ENCODE data around the gene AGBL4. TPM values are rescaled to one million over a fixed set of nuclear protein-coding genes. Genes with fewer than 3 reads are reported as not detected.

AGBL4 gene
- total RNA-seq, 4 donors from 2014 or later = 0.13 TPM; not detected in 3

DNA sequence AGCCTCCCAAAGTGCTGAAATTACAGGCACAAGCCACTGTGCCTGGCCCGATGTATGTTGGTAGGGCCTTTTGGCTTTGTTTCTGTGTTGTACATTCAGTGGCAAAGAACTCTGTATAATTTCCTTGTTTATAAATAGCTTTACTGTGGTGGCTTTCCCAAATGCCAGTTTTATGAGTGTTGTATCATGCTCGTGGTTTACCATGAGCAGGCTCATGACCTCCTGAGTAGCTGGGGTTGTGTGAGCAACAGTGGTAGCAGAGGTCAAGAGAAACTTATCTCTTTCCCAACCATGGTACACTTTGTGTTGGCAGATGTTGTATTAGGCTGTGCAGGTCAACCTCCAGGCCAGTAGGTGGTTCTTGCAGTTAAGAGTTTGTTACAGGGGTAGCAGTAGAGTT is 826.7 kb downstream of the AGBL4 start:
- no peaks in the 10 kb centered on the region for H3K4me1 ChIP-seq
- no peak overlapping the region for H3K27ac ChIP-seq (replicated peaks in 1 of 4)
- peaks cover 0 to 12% (median 8%) of the 10 kb centered on the region in 4 donors for H3K9me3 ChIP-seq
- WGBS = 87% methylated on average over 2 of the region's 2 CpGs
- H3K4me3 ChIP-seq = no peak overlapping the region
- H3K27me3 ChIP-seq = no peaks in the 10 kb centered on the region
- TF ChIP-seq POLR2A (IDR thresholded peaks at IDR 0.05; ENCODE audit: low read depth) (no peak), POLR2AphosphoS5 (IDR thresholded peaks at IDR 0.05) (no peak), EP300 (IDR thresholded peaks at IDR 0.05) (no peak)
- TF ChIP-seq, protein P1, sequence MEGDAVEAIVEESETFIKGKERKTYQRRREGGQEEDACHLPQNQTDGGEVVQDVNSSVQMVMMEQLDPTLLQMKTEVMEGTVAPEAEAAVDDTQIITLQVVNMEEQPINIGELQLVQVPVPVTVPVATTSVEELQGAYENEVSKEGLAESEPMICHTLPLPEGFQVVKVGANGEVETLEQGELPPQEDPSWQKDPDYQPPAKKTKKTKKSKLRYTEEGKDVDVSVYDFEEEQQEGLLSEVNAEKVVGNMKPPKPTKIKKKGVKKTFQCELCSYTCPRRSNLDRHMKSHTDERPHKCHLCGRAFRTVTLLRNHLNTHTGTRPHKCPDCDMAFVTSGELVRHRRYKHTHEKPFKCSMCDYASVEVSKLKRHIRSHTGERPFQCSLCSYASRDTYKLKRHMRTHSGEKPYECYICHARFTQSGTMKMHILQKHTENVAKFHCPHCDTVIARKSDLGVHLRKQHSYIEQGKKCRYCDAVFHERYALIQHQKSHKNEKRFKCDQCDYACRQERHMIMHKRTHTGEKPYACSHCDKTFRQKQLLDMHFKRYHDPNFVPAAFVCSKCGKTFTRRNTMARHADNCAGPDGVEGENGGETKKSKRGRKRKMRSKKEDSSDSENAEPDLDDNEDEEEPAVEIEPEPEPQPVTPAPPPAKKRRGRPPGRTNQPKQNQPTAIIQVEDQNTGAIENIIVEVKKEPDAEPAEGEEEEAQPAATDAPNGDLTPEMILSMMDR (IDR thresholded peaks at IDR 0.05) = no peak
- no peaks in the 10 kb centered on the region for H3K36me3 ChIP-seq
- no peak for DNase-seq (ENCODE audit: extremely low spot score)
- intact Hi-C loops (cut with DNase I) = no loop called here

DNA sequence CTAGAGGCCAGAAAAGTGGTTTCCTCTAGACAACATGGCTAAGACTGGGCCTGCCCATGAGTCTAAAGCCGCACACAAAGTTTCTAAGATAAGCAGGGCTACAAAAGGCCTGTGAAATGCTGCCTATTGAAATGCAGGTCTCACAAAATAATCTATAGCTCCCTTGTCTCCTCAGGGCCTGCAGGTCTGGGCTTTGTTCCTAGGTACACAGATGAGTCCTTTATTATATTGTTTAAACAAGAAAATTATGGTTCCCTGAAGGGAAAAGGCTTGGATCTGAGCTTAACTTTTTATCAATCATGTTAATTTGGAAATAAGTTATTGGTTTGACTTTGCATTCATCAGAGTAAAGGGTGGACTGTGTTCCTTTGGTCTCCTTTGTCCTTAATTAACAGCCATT is 833.6 kb downstream of the AGBL4 start:
- Histone ChIP-seq H3K27ac (replicated peaks in 1 of 4) (no peak overlapping the region), H3K9me3 (peaks cover 0 to 10% (median 3%) of the 10 kb centered on the region in 4 donors), H3K4me3 (no peak overlapping the region), H3K4me1 (no peaks in the 10 kb centered on the region), H3K36me3 (no peaks in the 10 kb centered on the region), H3K27me3 (no peaks in the 10 kb centered on the region)
- 75% methylated on average over 1 of the region's 1 CpG for WGBS
- intact Hi-C loops (cut with DNase I) = no loop called here
- no peak for DNase-seq (ENCODE audit: extremely low spot score)
- TF ChIP-seq POLR2AphosphoS5 (IDR thresholded peaks at IDR 0.05) (no peak), EP300 (IDR thresholded peaks at IDR 0.05) (no peak), POLR2A (IDR thresholded peaks at IDR 0.05; ENCODE audit: low read depth) (no peak)
- TF ChIP-seq, protein P1 (IDR thresholded peaks at IDR 0.05) = no peak

DNA sequence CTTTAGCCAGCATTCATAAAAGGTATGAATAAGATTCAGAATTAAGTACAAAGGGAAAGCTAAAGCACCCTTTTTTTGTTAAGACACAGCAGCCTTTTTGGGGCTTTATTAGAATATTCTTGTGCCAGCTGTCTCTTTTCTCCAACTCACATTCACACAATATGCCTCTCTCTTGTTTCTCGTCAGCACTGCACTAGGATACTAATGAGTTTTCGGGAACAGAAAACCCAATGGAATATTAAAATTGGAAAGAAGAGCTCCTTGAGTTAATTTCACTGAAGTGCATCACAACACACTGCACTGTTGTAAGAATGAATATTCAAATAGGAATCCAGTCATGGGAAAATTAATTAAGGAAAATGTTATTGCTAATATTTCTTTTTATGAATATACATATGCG is 836.7 kb downstream of the AGBL4 start:
- Histone ChIP-seq H3K4me1 (no peaks in the 10 kb centered on the region), H3K9me3 (no peaks in the 10 kb centered on the region), H3K27ac (replicated peaks in 1 of 4) (no peak overlapping the region), H3K4me3 (no peak overlapping the region), H3K36me3 (no peaks in the 10 kb centered on the region), H3K27me3 (no peaks in the 10 kb centered on the region)
- WGBS = 79% methylated on average over 3 of the region's 3 CpGs
- no peak for TF ChIP-seq POLR2AphosphoS5 (IDR thresholded peaks at IDR 0.05)
- TF ChIP-seq, protein P1 (IDR thresholded peaks at IDR 0.05) = no peak
- no peak for TF ChIP-seq POLR2A (IDR thresholded peaks at IDR 0.05; ENCODE audit: low read depth)
- intact Hi-C loops (cut with DNase I) = no loop called here
- DNase-seq (ENCODE audit: extremely low spot score) = no peak

DNA sequence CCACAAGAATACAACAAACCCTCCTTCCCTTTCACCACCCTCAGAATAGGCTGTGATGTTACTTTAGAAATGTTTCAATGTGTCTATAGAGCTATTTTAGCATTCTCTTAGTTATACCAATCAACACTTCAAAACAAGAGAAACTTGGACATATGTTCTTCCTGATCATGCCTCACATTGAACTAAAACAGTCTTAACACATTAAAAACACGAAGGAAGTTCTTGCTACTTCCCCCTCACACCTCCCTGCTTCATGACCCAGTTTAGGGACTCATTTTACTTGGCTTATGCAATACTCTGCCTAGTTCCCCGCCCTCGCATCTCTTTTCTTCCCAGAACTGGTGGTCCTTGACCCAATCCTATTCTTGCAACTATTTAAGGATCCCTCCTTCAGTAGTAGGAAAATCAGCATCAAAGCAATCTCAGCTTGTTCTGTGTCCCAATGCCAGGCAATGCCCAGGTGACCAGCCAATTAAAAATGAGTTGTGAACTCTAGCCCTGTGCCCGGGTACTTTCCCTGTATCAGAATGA is 838.2 kb downstream of the AGBL4 start:
- Histone ChIP-seq H3K4me3 (no peak overlapping the region), H3K27me3 (no peaks in the 10 kb centered on the region), H3K36me3 (no peaks in the 10 kb centered on the region), H3K9me3 (no peaks in the 10 kb centered on the region), H3K27ac (replicated peaks in 1 of 4) (no peak overlapping the region), H3K4me1 (no peaks in the 10 kb centered on the region)
- TF ChIP-seq POLR2A (IDR thresholded peaks at IDR 0.05; ENCODE audit: low read depth) (no peak), POLR2AphosphoS5 (IDR thresholded peaks at IDR 0.05) (no peak), EP300 (IDR thresholded peaks at IDR 0.05) (no peak)
- TF ChIP-seq, protein P1 (IDR thresholded peaks at IDR 0.05) = no peak
- no peak for DNase-seq (ENCODE audit: extremely low spot score)
- intact Hi-C loops (cut with DNase I) = no loop called here
- 83% methylated on average over 4 of the region's 4 CpGs for WGBS

DNA sequence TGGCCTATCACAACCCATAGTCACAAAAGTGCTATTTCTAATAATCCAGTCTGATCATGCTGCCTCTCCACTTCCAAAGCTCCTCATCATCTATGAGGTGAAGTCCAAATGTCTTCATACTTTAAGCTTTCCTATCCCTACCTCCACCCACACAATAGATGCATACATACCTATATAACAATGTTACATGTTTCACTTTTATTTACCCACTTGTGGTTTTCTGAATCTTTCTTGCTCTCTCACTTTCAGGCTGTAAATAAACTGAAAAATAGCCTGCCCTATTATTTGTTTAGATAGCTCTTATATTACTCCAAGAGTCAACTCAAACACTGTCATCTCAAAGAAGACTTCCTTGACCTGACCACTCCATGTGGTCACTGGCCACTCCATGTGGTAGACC is 840.3 kb downstream of the AGBL4 start:
- H3K27ac ChIP-seq (replicated peaks in 1 of 4) = no peak overlapping the region
- H3K36me3 ChIP-seq = no peaks in the 10 kb centered on the region
- no peaks in the 10 kb centered on the region for H3K4me1 ChIP-seq
- TF ChIP-seq POLR2A (IDR thresholded peaks at IDR 0.05; ENCODE audit: low read depth) = no peak
- no peak for TF ChIP-seq EP300 (IDR thresholded peaks at IDR 0.05)
- TF ChIP-seq, protein P1 (IDR thresholded peaks at IDR 0.05) = no peak
- TF ChIP-seq POLR2AphosphoS5 (IDR thresholded peaks at IDR 0.05) = no peak
- H3K27me3 ChIP-seq = no peaks in the 10 kb centered on the region
- no peak for DNase-seq (ENCODE audit: extremely low spot score)
- intact Hi-C loops (cut with DNase I) = no loop called here
- H3K4me3 ChIP-seq = no peak overlapping the region
- H3K9me3 ChIP-seq = no peaks in the 10 kb centered on the region
